Rectal smooth muscle tissue (tissue), 1 donor: ENCODE measurements around the gene GOT1.

Experiments
- H3K27ac ChIP-seq: one replicate; pipeline ENCODE4 v1.7.0; 2013; ENCODE audit warnings: low read depth, low read length, inconsistent platforms
- H3K27me3 ChIP-seq: one replicate; pipeline ENCODE4 v1.7.0; 2013; ENCODE audit warnings: low read length; ENCODE audit not compliant: control insufficient read depth, insufficient read depth
- H3K36me3 ChIP-seq: one replicate; pipeline ENCODE4 v1.7.0; 2013; ENCODE audit warnings: low read length; ENCODE audit not compliant: control insufficient read depth, insufficient read depth
- H3K4me1 ChIP-seq: one replicate; pipeline ENCODE4 v1.7.0; 2013; ENCODE audit warnings: low read length; ENCODE audit not compliant: control insufficient read depth, insufficient read depth
- H3K4me3 ChIP-seq: one replicate; pipeline ENCODE4 v1.7.0; 2013; ENCODE audit warnings: low read length
- H3K9ac ChIP-seq: one replicate; pipeline ENCODE4 v1.7.0; 2013; ENCODE audit warnings: low read length

The GOT1 gene

GRCh38 chr10:99450624-99451498 lies 20.4 kb upstream of the GOT1 start:
- no peak overlapping the region for H3K27ac ChIP-seq
- no peak overlapping the region for H3K4me3 ChIP-seq
- no peaks in the 10 kb centered on the region for H3K4me1 ChIP-seq
- no peaks in the 10 kb centered on the region for H3K36me3 ChIP-seq
- no peaks in the 10 kb centered on the region for H3K27me3 ChIP-seq
- no peak overlapping the region for H3K9ac ChIP-seq

DNA sequence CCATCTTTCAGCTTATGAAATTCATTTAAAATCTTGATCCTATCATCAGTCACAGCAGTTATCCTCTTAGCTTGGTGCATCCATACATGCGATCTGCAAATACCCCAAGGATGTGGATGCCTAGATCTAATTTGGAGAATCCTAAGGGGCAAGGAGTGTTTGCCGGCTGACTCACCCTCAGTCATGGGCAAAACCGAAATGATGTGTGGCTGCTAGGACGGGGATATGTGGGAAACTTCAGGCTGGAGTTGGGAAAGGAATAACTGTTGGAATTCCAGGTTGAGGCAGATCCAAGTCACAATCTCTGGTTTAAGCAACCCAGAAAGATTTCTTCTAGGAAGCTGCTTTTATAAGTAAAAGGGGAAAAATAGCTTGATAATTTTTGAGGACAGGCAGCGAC lies 19.7 kb upstream of the GOT1 start:
- no peak overlapping the region for H3K4me3 ChIP-seq
- no peaks in the 10 kb centered on the region for H3K4me1 ChIP-seq
- H3K36me3 ChIP-seq, result no peaks in the 10 kb centered on the region
- H3K27me3 ChIP-seq, result no peaks in the 10 kb centered on the region
- H3K27ac ChIP-seq, result no peak overlapping the region
- H3K9ac ChIP-seq, result no peak overlapping the region

- Histone ChIP-seq H3K9ac (no peak overlapping the region), H3K27ac (no peak overlapping the region), H3K4me1 (no peaks in the 10 kb centered on the region), H3K36me3 (no peaks in the 10 kb centered on the region), H3K4me3 (no peak overlapping the region), H3K27me3 (no peaks in the 10 kb centered on the region)
These were observed 18.6 kb upstream of the GOT1 start for GRCh38 chr10:99449023-99449422.

DNA sequence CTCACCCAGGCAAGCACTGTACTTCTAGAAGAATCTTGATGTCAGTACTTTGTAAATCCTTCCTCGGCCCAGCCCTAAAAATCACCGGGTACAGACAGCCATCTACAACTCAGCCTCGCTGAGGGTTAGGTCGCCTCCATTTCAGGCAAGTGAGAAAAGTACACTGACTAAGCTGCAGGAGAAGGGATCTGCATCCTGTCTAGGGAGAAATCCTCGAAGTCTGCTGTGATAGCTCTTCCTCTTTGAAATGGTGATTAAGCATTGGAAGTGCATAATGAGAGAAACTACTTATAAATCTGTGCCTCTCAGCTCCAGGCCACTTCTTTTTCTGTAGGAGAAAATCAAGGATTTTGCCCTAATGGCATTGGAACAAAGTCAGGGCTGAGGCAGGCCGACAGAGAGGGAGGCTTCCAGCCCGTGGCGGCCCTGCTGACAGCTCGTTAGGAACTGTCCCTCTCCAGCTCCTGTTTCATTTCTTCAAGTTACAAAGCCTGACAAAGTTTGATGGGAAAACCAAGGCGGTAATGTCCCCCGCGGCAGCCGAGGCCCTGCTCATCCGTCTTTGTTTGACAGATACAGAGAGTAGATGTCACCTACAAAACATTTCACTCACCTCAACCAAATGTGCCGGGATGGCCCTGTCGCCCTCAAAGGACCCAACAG lies 14.1 kb upstream of the GOT1 start:
- no peak overlapping the region for H3K27ac ChIP-seq
- no peak overlapping the region for H3K9ac ChIP-seq

GRCh38 chr10:99443500-99443899 lies 13.1 kb upstream of the GOT1 start:
- Histone ChIP-seq H3K27ac (no peak overlapping the region), H3K4me1 (no peaks in the 10 kb centered on the region), H3K9ac (no peak overlapping the region), H3K4me3 (no peak overlapping the region), H3K27me3 (no peaks in the 10 kb centered on the region), H3K36me3 (no peaks in the 10 kb centered on the region)

More for the DNA sequence above, 14.1 kb upstream of the GOT1 start:
- Histone ChIP-seq H3K27me3 (no peaks in the 10 kb centered on the region), H3K4me1 (no peaks in the 10 kb centered on the region), H3K4me3 (no peak overlapping the region), H3K36me3 (no peaks in the 10 kb centered on the region)

DNA sequence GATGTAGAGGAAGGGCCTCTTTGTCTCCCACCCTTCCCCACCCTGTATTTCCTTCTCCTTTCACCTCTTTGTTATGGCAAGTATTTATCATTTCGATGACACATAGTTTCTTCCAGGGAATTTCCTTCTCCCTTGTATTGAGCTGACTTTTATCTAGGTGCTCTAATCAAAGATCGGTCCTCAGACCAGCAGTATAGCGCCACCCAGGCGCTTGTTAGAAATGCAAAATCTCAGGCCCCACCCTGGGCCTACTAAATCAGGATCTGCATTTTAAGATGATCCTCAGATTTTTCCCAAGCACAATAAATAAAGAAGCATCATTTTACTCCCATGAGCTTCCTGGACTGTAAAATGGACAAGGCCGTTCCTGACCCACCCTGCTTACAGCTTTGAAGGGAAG lies 12.0 kb upstream of the GOT1 start:
- Histone ChIP-seq H3K9ac (no peak overlapping the region), H3K4me3 (no peak overlapping the region), H3K4me1 (no peaks in the 10 kb centered on the region), H3K36me3 (no peaks in the 10 kb centered on the region), H3K27ac (no peak overlapping the region), H3K27me3 (no peaks in the 10 kb centered on the region)

GRCh38 chr10:99438890-99439289 lies 8.5 kb upstream of the GOT1 start:
- Histone ChIP-seq H3K4me1 (peaks cover 15% of the 10 kb centered on the region), H3K36me3 (no peaks in the 10 kb centered on the region), H3K27me3 (no peaks in the 10 kb centered on the region), H3K9ac (no peak overlapping the region), H3K27ac (no peak overlapping the region), H3K4me3 (no peak overlapping the region)

GRCh38 chr10:99435986-99436638 lies 5.7 kb upstream of the GOT1 start:
- Histone ChIP-seq H3K36me3 (no peaks in the 10 kb centered on the region), H3K4me1 (peaks cover 26% of the 10 kb centered on the region), H3K27me3 (no peaks in the 10 kb centered on the region), H3K9ac (no peak overlapping the region), H3K4me3 (no peak overlapping the region), H3K27ac (peak overlapping the region; percentile 21)

- Histone ChIP-seq H3K27me3 (no peaks in the 10 kb centered on the region), H3K4me3 (no peak overlapping the region), H3K36me3 (no peaks in the 10 kb centered on the region), H3K4me1 (peaks cover 31% of the 10 kb centered on the region), H3K9ac (no peak overlapping the region), H3K27ac (peak overlapping the region; percentile 25)
These were observed 3.1 kb upstream of the GOT1 start for GRCh38 chr10:99433378-99434020.

DNA sequence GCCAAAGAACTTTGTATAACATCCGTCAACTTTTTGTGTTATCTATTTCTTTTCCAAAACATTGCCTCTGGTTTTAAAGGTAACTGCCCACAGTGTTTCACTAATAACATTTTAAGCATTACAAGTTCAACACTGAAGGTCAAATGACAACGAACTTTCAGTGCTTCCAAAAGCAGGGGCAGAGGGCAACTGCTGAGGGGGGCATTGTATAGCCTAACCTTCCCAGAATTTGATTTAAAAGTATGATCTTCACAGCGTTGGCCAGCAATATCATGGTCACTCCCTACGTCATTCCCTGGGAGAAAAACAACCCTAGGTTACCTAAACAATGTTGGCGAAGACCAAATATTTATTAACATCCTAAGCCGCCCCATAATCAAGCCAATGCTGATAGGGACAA lies 2.5 kb upstream of the GOT1 start:
- no peak overlapping the region for H3K9ac ChIP-seq
- H3K27ac ChIP-seq, result peak overlapping the region; percentile 25
- no peak overlapping the region for H3K4me3 ChIP-seq

GRCh38 chr10:99432047-99432446 lies 1.6 kb upstream of the GOT1 start:
- peak overlapping the region; percentile 94 for H3K27ac ChIP-seq
- peak overlapping the region; percentile 82 for H3K4me3 ChIP-seq
- H3K36me3 ChIP-seq, result no peaks in the 10 kb centered on the region
- no peaks in the 10 kb centered on the region for H3K27me3 ChIP-seq
- H3K9ac ChIP-seq, result no peak overlapping the region
- peaks cover 31% of the 10 kb centered on the region for H3K4me1 ChIP-seq

More for the DNA sequence above, 2.5 kb upstream of the GOT1 start:
- H3K27me3 ChIP-seq, result no peaks in the 10 kb centered on the region
- H3K4me1 ChIP-seq, result peaks cover 31% of the 10 kb centered on the region
- no peaks in the 10 kb centered on the region for H3K36me3 ChIP-seq

DNA sequence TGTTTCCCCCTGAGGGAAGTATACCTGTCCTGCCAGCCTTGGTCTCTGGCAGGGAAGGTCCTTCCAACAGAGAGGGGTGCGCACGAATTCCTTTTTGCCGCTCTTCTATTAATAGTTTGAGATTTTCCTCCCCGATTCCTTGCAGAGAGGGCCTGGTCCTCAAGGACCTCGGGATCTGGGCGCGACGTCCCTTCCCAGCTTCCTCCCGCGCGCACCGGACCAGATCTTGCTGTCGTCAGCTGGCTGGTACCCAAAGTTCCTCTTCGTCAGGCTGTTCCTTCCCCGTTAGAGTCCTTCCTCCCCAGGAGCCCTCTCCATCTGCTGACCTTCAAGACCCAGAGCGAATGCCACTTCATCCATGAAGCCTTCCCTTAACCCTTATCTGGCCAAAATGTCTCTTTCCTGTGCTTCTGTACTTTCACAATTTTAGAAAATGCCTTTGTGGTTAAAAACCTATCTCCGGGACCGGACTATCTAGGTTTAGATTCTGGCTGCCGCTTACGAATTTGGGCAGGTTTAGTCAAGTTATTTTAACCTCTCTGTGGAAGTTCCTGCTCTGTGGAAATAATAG lies 851 bp upstream of the GOT1 start:
- peak overlapping the region; percentile 83 for H3K9ac ChIP-seq
- H3K36me3 ChIP-seq, result no peaks in the 10 kb centered on the region
- no peaks in the 10 kb centered on the region for H3K27me3 ChIP-seq
- H3K4me1 ChIP-seq, result peaks cover 24% of the 10 kb centered on the region
- H3K27ac ChIP-seq, result peak overlapping the region; percentile 94
- peak overlapping the region; percentile 82 for H3K4me3 ChIP-seq
